Stimulated activated CD8-positive, alpha-beta memory T cell treated with anti-CD3 and anti-CD28 coated beads, Interleukin-4, amount 100 ng/mL, for 24 hours (primary cell): ENCODE data around the gene RNF224.
A peak's percentile ranks its signal among the peaks of the same experiment; 100 is the strongest.
"Not testable (repeated sequence)": the region's sequence is repeated elsewhere in the genome, so short reads cannot be mapped to it uniquely, and the experiment has no call there.

Source experiments
- DNase-seq: peaks from one replicate; pipeline ENCODE4 v3.0.0-alpha.2; 2020; ENCODE audit warnings: low read depth

Gene RNF224

GRCh38 chr9:137228506-137228967 is 1.2 kb downstream of the RNF224 start:
- DNase-seq, result no peak

GRCh38 chr9:137228968-137229896 is 1.9 kb downstream of the RNF224 start:
- no peak for DNase-seq

- no peak for DNase-seq
Observed at GRCh38 chr9:137229903-137230704, 2.8 kb downstream of the RNF224 start.

GRCh38 chr9:137230705-137231371 is 3.5 kb downstream of the RNF224 start, which contains the start of gene SLC34A3:
Gene SLC34A3, plus strand, starts transcription at chr9:137230901. Its CDS starts 802 bp downstream, at chr9:137231703.
- DNase-seq, result no peak

- no peak for DNase-seq
Observed at GRCh38 chr9:137231372-137232039, 4.2 kb downstream of the RNF224 start.

- DNase-seq, result no peak
Observed at GRCh38 chr9:137232101-137232500, 4.8 kb downstream of the RNF224 start.

GRCh38 chr9:137232510-137232909 is 5.2 kb downstream of the RNF224 start:
- DNase-seq, result no peak

GRCh38 chr9:137233143-137233980 is 6.1 kb downstream of the RNF224 start:
- DNase-seq, result no peak

GRCh38 chr9:137234055-137234697 is 6.9 kb downstream of the RNF224 start:
- DNase-seq, result no peak

GRCh38 chr9:137234758-137235423 is 7.6 kb downstream of the RNF224 start:
- no peak for DNase-seq

- DNase-seq, result no peak
Observed at GRCh38 chr9:137235424-137236237, 8.3 kb downstream of the RNF224 start.

GRCh38 chr9:137236238-137236935 is 9.1 kb downstream of the RNF224 start:
- DNase-seq, result peak; percentile 87

GRCh38 chr9:137236936-137237421 is 9.7 kb downstream of the RNF224 start:
- DNase-seq, result no peak

- no peak for DNase-seq
Observed at GRCh38 chr9:137237759-137238726, 10.7 kb downstream of the RNF224 start.

GRCh38 chr9:137239541-137240200 is 12.4 kb downstream of the RNF224 start:
- DNase-seq, result not testable (repeated sequence)

- peak; percentile 68 for DNase-seq
Observed at GRCh38 chr9:137240318-137240840, 13.1 kb downstream of the RNF224 start.
